A549 (cell line): ENCODE results near the gene CDC45. TPM values are rescaled to one million over a fixed set of nuclear protein-coding genes. Genes with fewer than 3 reads are reported as not detected.

Experiments
- ATAC-seq, 2 experiments: fragments of 200-7000 bp in 1 of 2; fragments of >200 bp in 1 of 2; cut with Nextera tagmentation in 1 of 2; cut with Tn5 transposase in 1 of 2; 3 replicates each; pipeline versions ENCODE4 v1.8.0 to v1.9.1; 2018 to 2020; ENCODE audit warnings: mild to moderate bottlenecking in 1 of 2, moderate library complexity in 1 of 2
- CTCF ChIA-PET: fragments of 300-600 bp; sonication (Branson Sonifier 250); formaldehyde crosslinking; extraction: SDS; loops from one replicate; lab custom pipeline; 2021; ENCODE audit warnings: antibody characterized with exemption, inconsistent platforms; lab: Yijun Ruan, JAX
- POLR2A ChIA-PET: fragments of 350-600 bp; formaldehyde crosslinking; extraction: SDS; loops from one replicate; lab custom pipeline; 2021; ENCODE audit warnings: antibody characterized with exemption, inconsistent platforms; lab: Yijun Ruan, JAX
- DNase-seq, 2 experiments: peaks; one replicate each; pipeline versions ENCODE4 v3.0.0 to v3.0.0-alpha.2; 2011 to 2016; ENCODE audit warnings: low read depth in 1 of 2, low spot score in 1 of 2
- FAIRE-seq: peaks from 2 replicates; lab custom pipeline; 2011; peaks lifted over from hg19 to GRCh38; lab: Jason Lieb, UNC
- H3K27ac ChIP-seq, 2 experiments: fragments of >200 bp; sonication (Bioruptor Twin); formaldehyde crosslinking; 3 replicates each; pipeline ENCODE4 v1.5.1; 2016 to 2017
- H3K4me1 ChIP-seq: fragments of >200 bp; sonication (Bioruptor Twin); formaldehyde crosslinking; 3 replicates; pipeline ENCODE4 v1.6.1; 2016
- H3K4me2 ChIP-seq: fragments of >200 bp; sonication (Bioruptor Twin); formaldehyde crosslinking; 3 replicates; pipeline ENCODE4 v1.6.1; 2016
- H3K4me3 ChIP-seq: fragments of >200 bp; sonication (Bioruptor Twin); formaldehyde crosslinking; 3 replicates; pipeline ENCODE4 v1.5.1; 2016
- H3K9me3 ChIP-seq: fragments of >200 bp; sonication (Bioruptor Twin); formaldehyde crosslinking; 3 replicates; pipeline ENCODE4 v1.6.1; 2016
- BCL3 ChIP-seq: fragments of >200 bp; sonication (Bioruptor Twin); formaldehyde crosslinking; IDR thresholded peaks from 3 replicates; pipeline ENCODE4 v1.6.1; 2016
- BHLHE40 ChIP-seq: IDR thresholded peaks from 2 replicates; pipeline ENCODE4 v1.6.1; 2012; ENCODE audit warnings: low read depth, low read length, inconsistent platforms
- CBX8 ChIP-seq: fragments of 200-600 bp; sonication (generic); IDR thresholded peaks from 2 replicates; pipeline ENCODE4 v1.6.1; 2016
- CTCF ChIP-seq: fragments of >200 bp; sonication (Bioruptor Twin); formaldehyde crosslinking; IDR thresholded peaks from 3 replicates; pipeline ENCODE4 v1.5.1; 2016
- E2F6 ChIP-seq: IDR thresholded peaks from 2 replicates; pipeline ENCODE4 v1.6.1; 2012; ENCODE audit warnings: low read depth, borderline replicate concordance
- ELK1 ChIP-seq: fragments of 150-350 bp; IDR thresholded peaks from 2 replicates; pipeline ENCODE4 v1.6.1; 2014; ENCODE audit warnings: low read depth, mild to moderate bottlenecking, low read length
- FOSB ChIP-seq: fragments of 250-450 bp; sonication (Bioruptor Pico); IDR thresholded peaks from 2 replicates; pipeline ENCODE4 v1.5.0; 2020; ENCODE audit warnings: mild to moderate bottlenecking, moderate library complexity
- FOSL2 ChIP-seq, 2 experiments: fragments of 450-650 bp in 1 of 2; fragments of >200 bp in 1 of 2; sonication (Bioruptor Twin) in 1 of 2; formaldehyde crosslinking; IDR thresholded peaks; 2 replicates each; pipeline versions ENCODE4 v1.5.0 to v1.6.1; 2016 to 2020; ENCODE audit warnings: mild to moderate bottlenecking in 1 of 2, moderate library complexity in 1 of 2
- HMGXB4 ChIP-seq: fragments of 250-450 bp; sonication (Bioruptor Pico); IDR thresholded peaks from 2 replicates; pipeline ENCODE4 v1.5.0; 2021; ENCODE audit warnings: mild to moderate bottlenecking, moderate library complexity, borderline replicate concordance
- KDM1A ChIP-seq: fragments of 200-600 bp; sonication (generic); IDR thresholded peaks from 2 replicates; pipeline ENCODE4 v1.6.1; 2016; ENCODE audit warnings: low read depth, mild to moderate bottlenecking
- KDM5A ChIP-seq: fragments of 200-600 bp; sonication (generic); IDR thresholded peaks from 2 replicates; pipeline ENCODE4 v1.6.1; 2016; ENCODE audit warnings: antibody characterized with exemption, mild to moderate bottlenecking
- MAFK ChIP-seq: fragments of 450-650 bp; IDR thresholded peaks from 2 replicates; pipeline ENCODE4 v1.6.1; 2014; ENCODE audit not compliant: partially characterized antibody
- POLR2A ChIP-seq: IDR thresholded peaks from 2 replicates; pipeline ENCODE4 v1.6.1; 2012; ENCODE audit warnings: mild to moderate bottlenecking, low read length
- POLR2AphosphoS2 ChIP-seq: conservative IDR thresholded peaks from 2 replicates; pipeline ENCODE4 v1.6.1; 2012; ENCODE audit warnings: low read length, improper control_type of control experiment, inconsistent platforms
- ZNF302 ChIP-seq: fragments of 250-450 bp; sonication (Bioruptor Pico); IDR thresholded peaks from 2 replicates; pipeline ENCODE4 v1.9.0; 2021; ENCODE audit warnings: inconsistent platforms, mild to moderate bottlenecking, moderate library complexity
- WGBS: methylation state at CpG from one replicate; pipeline ENCODE4 v1.1.6; 2017; ENCODE audit errors: missing lambda C conversion rate; 5-methylcytosine and 5-hydroxymethylcytosine counted together
- polyA plus RNA-seq, 4 experiments: library from polyadenylated mRNA; depleted of rRNA in 3 of 4; stranded (reverse); fragments of >200 nt; fragmentation: RNase III in 1 of 4; extraction: RNeasy Plus Mini Kit Qiagen cat#74134 plus additional on column Dnase treatment in 1 of 4; gene quantifications; 2 replicates in 3 of 4; 3 replicates in 1 of 4; pipeline ENCODE4 v1.2.3, GENCODE V29; 2011 to 2017

The CDC45 gene
- polyA plus RNA-seq, 2 of the 4 experiments (the other 2 are of a cell fraction), result 47.2 to 51.6 TPM

- H3K9me3 ChIP-seq, result no peaks in the 10 kb centered on the region
- no peak for TF ChIP-seq E2F6
- TF ChIP-seq CBX8, result no peak
- no peak for TF ChIP-seq HMGXB4 (CRISPR knock-in tag)
- TF ChIP-seq FOSB (CRISPR knock-in tag), result no peak
- no peak for TF ChIP-seq MAFK
- no peak for TF ChIP-seq POLR2A
- no peak for TF ChIP-seq POLR2AphosphoS2
- no peak for TF ChIP-seq BHLHE40
- TF ChIP-seq ZNF302 (CRISPR knock-in tag), result no peak
- no peak for TF ChIP-seq BCL3
- no peak for TF ChIP-seq FOSL2 (IDR thresholded peaks at IDR 0.05)
- TF ChIP-seq FOSL2 (CRISPR knock-in tag; IDR thresholded peaks at IDR 0.05), result no peak
- TF ChIP-seq ELK1, result no peak
- TF ChIP-seq CTCF, result no peak
- CTCF ChIA-PET, result interaction anchor here (1.0 to 1.7 kb wide), 2 partner anchors 131 to 133 kb away, joined by 3 to 17 read pairs; no protein-coding TSS in a partner anchor
- H3K4me1 ChIP-seq, result no peaks in the 10 kb centered on the region
- DNase-seq (no peak), ATAC-seq (no peak), FAIRE-seq (no peak)
- POLR2A ChIA-PET, result no interaction called here
- H3K4me2 ChIP-seq, result no peak overlapping the region
- H3K27ac ChIP-seq, result no peak overlapping the region
- WGBS, result 100% methylated on average over 3 of the region's 3 CpGs
- no peak overlapping the region for H3K4me3 ChIP-seq
These were observed 17.5 kb downstream of the CDC45 start for GRCh38 chr22:19497245-19497644.

GRCh38 chr22:19498154-19498865 is 18.6 kb downstream of the CDC45 start:
- ATAC-seq (no peak), FAIRE-seq (no peak), DNase-seq (no peak)
- H3K27ac ChIP-seq, result no peak overlapping the region
- no peaks in the 10 kb centered on the region for H3K9me3 ChIP-seq
- 88% methylated on average over 1 of the region's 7 CpGs for WGBS
- H3K4me1 ChIP-seq, result no peaks in the 10 kb centered on the region
- no peak for TF ChIP-seq BCL3
- TF ChIP-seq KDM1A, result no peak
- TF ChIP-seq KDM5A, result no peak
- POLR2A ChIA-PET, result no interaction called here
- no peak overlapping the region for H3K4me3 ChIP-seq
- H3K4me2 ChIP-seq, result no peak overlapping the region
- CTCF ChIA-PET, result interaction anchor here (0.6 to 1.7 kb wide), 2 partner anchors 24 to 132 kb away, joined by 3 to 17 read pairs; no protein-coding TSS in a partner anchor
